ENCODE results near the gene ESPL1.
A peak's percentile ranks its signal among the peaks of the same experiment; 100 is the strongest.

The ESPL1 gene

GRCh38 chr12:53267999-53268629 is at the start of gene ESPL1:
TSS of gene ESPL1 (plus strand) at chr12:53268299. CDS start at chr12:53268767, 468 bp downstream.
- DNase-seq: peak; percentile 67

GRCh38 chr12:53218551-53219291 is 49.4 kb upstream of the ESPL1 start:
- no peak for DNase-seq

- DNase-seq: no peak
Observed at GRCh38 chr12:53219292-53219955, 48.7 kb upstream of the ESPL1 start.

- DNase-seq: peak; percentile 58
Observed at GRCh38 chr12:53219956-53220693, 48.0 kb upstream of the ESPL1 start.

- peak; percentile 89 for DNase-seq
Observed at GRCh38 chr12:53220694-53221202, 47.4 kb upstream of the ESPL1 start.

- DNase-seq: peak; percentile 58
Observed at GRCh38 chr12:53221203-53222080, 46.7 kb upstream of the ESPL1 start.

- no peak for DNase-seq
Observed at GRCh38 chr12:53222170-53222721, 45.9 kb upstream of the ESPL1 start.

- no peak for DNase-seq
Observed at GRCh38 chr12:53222806-53223261, 45.3 kb upstream of the ESPL1 start.

- no peak for DNase-seq
Observed at GRCh38 chr12:53223389-53224060, 44.6 kb upstream of the ESPL1 start.

- DNase-seq: no peak
Observed at GRCh38 chr12:53224061-53224896, 43.8 kb upstream of the ESPL1 start.

- no peak for DNase-seq
Observed at GRCh38 chr12:53224897-53225634, 43.0 kb upstream of the ESPL1 start.

- no peak for DNase-seq
Observed at GRCh38 chr12:53225635-53226424, 42.3 kb upstream of the ESPL1 start.

GRCh38 chr12:53226815-53227214 is 41.3 kb upstream of the ESPL1 start:
- no peak for DNase-seq

- no peak for DNase-seq
Observed at GRCh38 chr12:53227341-53227740, 40.8 kb upstream of the ESPL1 start.

- no peak for DNase-seq
Observed at GRCh38 chr12:53227836-53228235, 40.3 kb upstream of the ESPL1 start.

GRCh38 chr12:53229454-53229853 is 38.6 kb upstream of the ESPL1 start:
- DNase-seq: no peak

- no peak for DNase-seq
Observed at GRCh38 chr12:53230108-53230845, 37.8 kb upstream of the ESPL1 start.

GRCh38 chr12:53231671-53231920 is 36.5 kb upstream of the ESPL1 start:
- DNase-seq: no peak
